GM12878 (cell line): Measurements from ENCODE around the gene CEP131. TPM values are rescaled to one million over a fixed set of nuclear protein-coding genes. Genes with fewer than 3 reads are reported as not detected.

Experiments used
- ATAC-seq: fragments of 200-7000 bp; cut with Tn5 transposase; 3 replicates; pipeline ENCODE4 v1.9.1; 2020; ENCODE audit warnings: mild to moderate bottlenecking, moderate library complexity
- BruUV-seq: library from RNA; stranded (reverse); fragments of 400-500 nt; replicated peaks from 2 replicates; lab custom pipeline; 2021; lab: Mats Ljungman, UMichigan
- CTCF ChIA-PET: fragments of 300-600 bp; sonication (Branson Sonifier 250); formaldehyde crosslinking; extraction: SDS; loops from one replicate; lab custom pipeline; 2021; ENCODE audit warnings: inconsistent platforms; lab: Yijun Ruan, JAX
- POLR2A ChIA-PET: fragments of 350-600 bp; formaldehyde crosslinking; extraction: SDS; loops from one replicate; lab custom pipeline; 2021; ENCODE audit warnings: inconsistent platforms; lab: Charles Lee
- RAD21 ChIA-PET: fragments of 300-600 bp; sonication (Branson Sonifier 250); formaldehyde crosslinking; loops from one replicate; lab custom pipeline; 2023; ENCODE audit warnings: antibody characterized with exemption; ENCODE audit not compliant: unreplicated experiment; lab: Charles Lee
- SMC1A ChIA-PET: fragments of 300-600 bp; sonication (Branson Sonifier 250); formaldehyde crosslinking; loops from one replicate; lab custom pipeline; 2023; ENCODE audit not compliant: unreplicated experiment, uncharacterized antibody; lab: Charles Lee
- DNase-seq: peaks from one replicate; pipeline ENCODE4 v3.0.0-alpha.2; 2011; ENCODE audit warnings: low read depth, low spot score
- FAIRE-seq: peaks from 3 replicates; lab custom pipeline; 2011; peaks lifted over from hg19 to GRCh38; lab: Jason Lieb, UNC
- H2AFZ ChIP-seq: 2 replicates; pipeline ENCODE4 v1.6.0; 2011; ENCODE audit warnings: low read depth, low read length, control low read depth; ENCODE audit not compliant: control insufficient read depth
- H3K27ac ChIP-seq: 2 replicates; pipeline ENCODE4 v1.5.1; 2011; ENCODE audit warnings: control low read depth; ENCODE audit not compliant: control insufficient read depth, insufficient read depth
- H3K27me3 ChIP-seq, 2 experiments: replicated peaks in 1 of 2; 2 replicates each; pipeline versions ENCODE4 v1.6.0 to v1.6.1; 2011; ENCODE audit warnings: low read length in 1 of 2; ENCODE audit not compliant: control insufficient read depth in 2 of 2, insufficient read depth in 2 of 2
- H3K36me3 ChIP-seq, 2 experiments: 2 replicates each; pipeline ENCODE4 v1.5.1; 2011; ENCODE audit warnings: low read length in 1 of 2; ENCODE audit not compliant: control insufficient read depth in 2 of 2, insufficient read depth in 2 of 2
- H3K4me1 ChIP-seq: 2 replicates; pipeline ENCODE4 v1.6.1; 2011; ENCODE audit warnings: mild to moderate bottlenecking, low read length, moderate library complexity, mixed read lengths; ENCODE audit not compliant: control insufficient read depth, insufficient read depth
- H3K4me2 ChIP-seq: 2 replicates; pipeline ENCODE4 v1.6.0; 2011; ENCODE audit warnings: control low read depth; ENCODE audit not compliant: control insufficient read depth, insufficient read depth
- H3K4me3 ChIP-seq: fragments of 200-600 bp; sonication (generic); 2 replicates; pipeline ENCODE4 v1.5.1; 2016
- H3K79me2 ChIP-seq: 2 replicates; pipeline ENCODE4 v1.6.0; 2011; ENCODE audit warnings: low read length; ENCODE audit not compliant: control insufficient read depth, insufficient read depth
- H3K9ac ChIP-seq: 2 replicates; pipeline ENCODE4 v1.8.0; 2011; ENCODE audit warnings: low read length, control low read depth, mixed read lengths; ENCODE audit not compliant: control insufficient read depth, insufficient read depth
- H3K9me3 ChIP-seq: replicated peaks from 3 replicates; pipeline ENCODE4 v1.5.1; 2011; ENCODE audit warnings: mild to moderate bottlenecking, low read length; ENCODE audit not compliant: control insufficient read depth, insufficient read depth
- H4K20me1 ChIP-seq: 2 replicates; pipeline ENCODE4 v1.6.0; 2011; ENCODE audit not compliant: control insufficient read depth, insufficient read depth
- ATF7 ChIP-seq: fragments of 450-650 bp; IDR thresholded peaks from 2 replicates; pipeline ENCODE4 v1.6.1; 2016; ENCODE audit warnings: low read depth, mild to moderate bottlenecking
- BCL11A ChIP-seq: IDR thresholded peaks from 2 replicates; pipeline ENCODE4 v1.6.1; 2011; ENCODE audit warnings: low read depth, low read length
- BRCA1 ChIP-seq: IDR thresholded peaks from 2 replicates; pipeline ENCODE4 v1.6.1; 2011; ENCODE audit warnings: low read depth, low read length, improper control_type of control experiment
- E2F8 ChIP-seq: fragments of 450-650 bp; IDR thresholded peaks from 2 replicates; pipeline ENCODE4 v1.6.1; 2018; ENCODE audit warnings: mild to moderate bottlenecking, low read depth, moderate library complexity; ENCODE audit not compliant: partially characterized antibody
- EGR1 ChIP-seq, 2 experiments: IDR thresholded peaks; 1 replicate in 1 of 2; 2 replicates in 1 of 2; pipeline ENCODE4 v1.6.1; 2011 to 2012; ENCODE audit warnings: low read depth in 2 of 2, low read length in 2 of 2, borderline replicate concordance in 1 of 2, mild to moderate bottlenecking in 1 of 2, moderate library complexity in 1 of 2
- GATAD2B ChIP-seq: fragments of 450-650 bp; conservative IDR thresholded peaks from 2 replicates; pipeline ENCODE4 v1.6.1; 2017; ENCODE audit warnings: low read depth, mild to moderate bottlenecking, moderate library complexity
- HDGF ChIP-seq: fragments of 450-650 bp; IDR thresholded peaks from 2 replicates; pipeline ENCODE4 v1.6.1; 2016; ENCODE audit warnings: antibody characterized with exemption
- MTA2 ChIP-seq: fragments of 450-650 bp; IDR thresholded peaks from 2 replicates; pipeline ENCODE4 v1.6.1; 2016; ENCODE audit warnings: low read depth, mild to moderate bottlenecking, moderate library complexity
- PKNOX1 ChIP-seq: fragments of 450-650 bp; IDR thresholded peaks from 2 replicates; pipeline ENCODE4 v1.6.1; 2016; ENCODE audit warnings: mild to moderate bottlenecking
- PML ChIP-seq: IDR thresholded peaks from 2 replicates; pipeline ENCODE4 v1.6.1; 2012; ENCODE audit warnings: low read length, inconsistent platforms
- RELB ChIP-seq: fragments of 450-650 bp; IDR thresholded peaks from 2 replicates; pipeline ENCODE4 v1.6.1; 2017; ENCODE audit warnings: low read depth, mild to moderate bottlenecking, moderate library complexity
- RFX5 ChIP-seq: IDR thresholded peaks from 2 replicates; pipeline ENCODE4 v1.6.1; 2011; ENCODE audit warnings: low read depth, low read length, improper control_type of control experiment
- SMAD1 ChIP-seq: fragments of 450-650 bp; IDR thresholded peaks from 2 replicates; pipeline ENCODE4 v1.6.1; 2018; ENCODE audit warnings: mild to moderate bottlenecking, low read depth; ENCODE audit not compliant: partially characterized antibody
- SP1 ChIP-seq: IDR thresholded peaks from one replicate; pipeline ENCODE4 v1.6.1; 2011; ENCODE audit warnings: low read depth, low read length
- USF2 ChIP-seq: IDR thresholded peaks from 2 replicates; pipeline ENCODE4 v1.6.1; 2011; ENCODE audit warnings: low read depth, low read length, improper control_type of control experiment, borderline replicate concordance
- ZBTB4 ChIP-seq: fragments of 450-650 bp; formaldehyde crosslinking; IDR thresholded peaks from 2 replicates; pipeline ENCODE4 v1.4.0; 2022; ENCODE audit warnings: mild to moderate bottlenecking, moderate library complexity
- WGBS: methylation state at CpG from one replicate; pipeline ENCODE4 v1.1.6; 2016; ENCODE audit warnings: low lambda C conversion rate; ENCODE audit not compliant: insufficient replicate concordance, insufficient coverage; ENCODE audit errors: missing lambda C conversion rate; 5-methylcytosine and 5-hydroxymethylcytosine counted together
- in situ Hi-C: fragments of 300-500 bp; cut with MboI; formaldehyde crosslinking; loops from 9 replicates; pipeline ENCODE4 v1.14.3; 2018; ENCODE audit warnings: mixed read lengths
- intact Hi-C: fragments of 100-400 bp; cut with micrococcal nuclease; formaldehyde crosslinking; loops from one replicate; pipeline ENCODE4 v1.14.2; 2022; ENCODE audit not compliant: unreplicated experiment
- polyA plus RNA-seq, 11 experiments: library from polyadenylated mRNA; depleted of rRNA in 4 of 11; unstranded in 6 of 11; stranded (reverse) in 5 of 11; fragments of >200 nt; fragmentation: Nextera tagmentation in 4 of 11; fragmentation: Illumina TruSeq in 1 of 11; extraction: Ambion mirVana in 4 of 11; extraction: Trizol in 1 of 11; gene quantifications; 1 replicate in 1 of 11; 2 replicates in 10 of 11; pipeline versions ENCODE4 v1.2.1 to v1.2.3, GENCODE V29; 2011 to 2016; ENCODE audit warnings: inconsistent platforms in 2 of 11, missing spikeins in 2 of 11, low read depth in 1 of 11
- total RNA-seq, 4 experiments: library from RNA; depleted of rRNA in 3 of 4; stranded (reverse); fragments of >200 nt in 3 of 4; fragmentation: Illumina TruSeq in 1 of 4; extraction: Trizol in 1 of 4; gene quantifications; 2 replicates each; pipeline versions ENCODE4 v1.2.1 to v1.2.3, GENCODE V29; 2013 to 2021

The CEP131 gene
- total and polyA plus RNA-seq, 10 of the 15 experiments (the other 5 are each of a cell fraction or from before 2014, with no cell fraction given), result 0.05 to 17.3 (median 6.7) TPM

GRCh38 chr17:81264640-81265039, 41.9 kb upstream of the CEP131 start:
- H3K27me3 ChIP-seq, result no peaks in the 10 kb centered on the region
- no peak for TF ChIP-seq BRCA1
- TF ChIP-seq SP1, result no peak
- TF ChIP-seq E2F8, result no peak
- TF ChIP-seq PKNOX1, result no peak
- no peak for TF ChIP-seq PML
- TF ChIP-seq RELB, result no peak
- no peak for TF ChIP-seq HDGF
- TF ChIP-seq ATF7, result no peak
- TF ChIP-seq USF2, result no peak
- TF ChIP-seq SMAD1, result no peak
- no peak for TF ChIP-seq MTA2
- TF ChIP-seq RFX5, result no peak
- no peak for TF ChIP-seq GATAD2B
- TF ChIP-seq BCL11A, result no peak
- no peak for TF ChIP-seq EGR1 (IDR thresholded peaks at IDR 0.05; ENCODE audit: borderline replicate concordance in 1 of 2, low read depth in 2 of 2, low read length in 2 of 2)
- TF ChIP-seq ZBTB4, result no peak
- in situ Hi-C loops (no loop called here), intact Hi-C loops (no loop called here)
- ChIA-PET CTCF (no interaction called here), RAD21 (no interaction called here), SMC1A (no interaction called here), POLR2A (no interaction called here)
- no peak for FAIRE-seq
- H3K9ac ChIP-seq, result no peak overlapping the region
- peaks cover 12 to 16% of the 10 kb centered on the region in 2 experiments for H3K36me3 ChIP-seq
- H4K20me1 ChIP-seq, result no peaks in the 10 kb centered on the region
- no peak overlapping the region for H3K4me2 ChIP-seq
- no peak overlapping the region for H2AFZ ChIP-seq
- H3K4me3 ChIP-seq, result no peak overlapping the region
- H3K79me2 ChIP-seq, result no peaks in the 10 kb centered on the region
- DNase-seq, result no peak
- no peak overlapping the region for H3K27ac ChIP-seq
- BruUV-seq, result no TSS peak
- ATAC-seq, result no peak
- H3K4me1 ChIP-seq, result no peaks in the 10 kb centered on the region
- 88% methylated on average over 12 of the region's 12 CpGs for WGBS
- no peaks in the 10 kb centered on the region for H3K9me3 ChIP-seq
